IPS-NIHi7 (cell line): ENCODE measurements around the gene TMEM54.
"Not testable (repeated sequence)": the region's sequence is repeated elsewhere in the genome, so short reads cannot be mapped to it uniquely, and the experiment has no call there.

ENCODE experiments used
- DNase-seq: peaks from one replicate; pipeline ENCODE4 v3.0.0; 2012; ENCODE audit warnings: mixed read lengths; ENCODE audit errors: extremely low spot score

TMEM54 gene

DNA sequence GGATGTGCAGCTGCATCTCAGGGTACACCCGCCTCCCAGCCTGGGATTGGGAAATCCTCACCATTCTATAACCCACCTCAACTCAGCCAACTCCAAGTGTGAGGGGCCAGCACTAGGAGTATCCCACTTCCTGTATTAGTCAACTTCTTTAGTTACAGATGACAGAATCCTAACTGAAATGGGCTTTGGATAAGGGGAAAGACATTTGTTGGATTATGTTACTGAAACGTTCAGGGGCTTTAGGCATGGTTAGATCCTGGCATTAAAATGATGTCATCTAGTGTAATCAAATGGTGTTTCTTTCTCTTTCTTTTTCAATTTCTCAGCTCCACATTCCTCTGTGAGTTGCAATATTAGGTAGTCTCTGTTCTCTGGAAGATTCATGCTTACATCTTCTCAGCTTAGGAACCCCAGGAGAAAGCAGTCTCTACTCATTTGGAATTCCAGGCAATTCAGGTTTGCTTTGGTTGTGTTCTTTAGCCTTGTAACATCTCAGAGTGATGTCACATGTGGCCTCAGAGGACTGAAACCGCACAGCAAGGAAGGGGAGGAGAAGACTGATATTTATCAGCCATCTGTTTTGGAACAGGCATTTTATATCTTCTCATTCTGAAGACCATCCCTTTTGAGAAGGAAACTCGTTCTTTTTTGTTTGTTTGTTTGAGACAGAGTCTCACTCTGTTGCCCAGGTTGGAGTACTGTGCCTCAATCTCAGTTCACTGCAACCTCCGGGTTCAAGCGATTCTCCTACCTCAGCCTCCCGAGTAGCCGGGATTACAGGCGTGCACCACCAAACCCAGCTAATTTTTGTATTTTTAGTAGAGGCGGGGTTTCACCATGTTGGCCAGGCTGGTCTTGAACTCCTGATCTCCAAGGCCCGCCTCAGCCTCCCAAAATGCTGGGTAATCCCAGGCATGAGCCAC lies 18.9 kb upstream of the TMEM54 start:
- peak; percentile 5 for DNase-seq

DNA sequence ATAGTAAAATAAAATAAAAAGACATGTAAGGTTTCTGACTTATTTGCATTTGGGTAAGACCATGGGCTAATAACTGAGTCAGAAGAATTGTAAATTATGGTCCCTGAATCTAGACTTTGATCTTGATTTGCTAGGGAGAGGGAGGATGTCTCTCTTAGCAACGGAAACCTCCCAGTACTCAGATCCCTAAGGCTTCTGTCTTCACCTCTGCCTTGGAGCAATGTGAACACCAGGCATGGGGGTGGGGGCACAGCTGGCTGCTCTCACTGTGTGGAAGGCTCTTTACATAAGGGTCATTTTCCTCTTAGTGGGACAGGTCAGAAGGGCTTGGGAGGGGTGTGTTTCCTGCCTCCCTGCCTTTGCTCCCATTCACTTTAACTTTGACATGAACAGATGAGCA lies 17.0 kb upstream of the TMEM54 start:
- DNase-seq = peak; percentile 10

DNA sequence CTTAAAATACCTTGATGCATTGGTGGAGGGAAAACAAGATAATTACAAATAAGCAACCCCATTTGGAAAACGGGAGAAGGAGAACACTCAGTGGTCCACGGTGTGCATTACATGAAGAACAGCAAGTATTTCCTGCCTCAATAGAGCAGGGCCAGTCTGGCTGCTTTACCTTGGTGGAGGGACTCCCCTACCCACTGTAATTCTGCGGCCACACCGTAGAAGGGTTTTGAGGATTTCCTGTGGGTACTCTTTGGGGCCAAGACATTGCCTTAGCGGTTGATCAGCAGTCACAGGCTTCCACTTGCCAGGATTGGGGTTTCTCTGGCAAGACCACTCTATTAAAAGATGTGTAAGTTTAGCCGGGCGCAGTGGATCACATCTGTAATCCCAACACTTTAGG lies 16.3 kb upstream of the TMEM54 start:
- DNase-seq = peak; percentile 7

DNA sequence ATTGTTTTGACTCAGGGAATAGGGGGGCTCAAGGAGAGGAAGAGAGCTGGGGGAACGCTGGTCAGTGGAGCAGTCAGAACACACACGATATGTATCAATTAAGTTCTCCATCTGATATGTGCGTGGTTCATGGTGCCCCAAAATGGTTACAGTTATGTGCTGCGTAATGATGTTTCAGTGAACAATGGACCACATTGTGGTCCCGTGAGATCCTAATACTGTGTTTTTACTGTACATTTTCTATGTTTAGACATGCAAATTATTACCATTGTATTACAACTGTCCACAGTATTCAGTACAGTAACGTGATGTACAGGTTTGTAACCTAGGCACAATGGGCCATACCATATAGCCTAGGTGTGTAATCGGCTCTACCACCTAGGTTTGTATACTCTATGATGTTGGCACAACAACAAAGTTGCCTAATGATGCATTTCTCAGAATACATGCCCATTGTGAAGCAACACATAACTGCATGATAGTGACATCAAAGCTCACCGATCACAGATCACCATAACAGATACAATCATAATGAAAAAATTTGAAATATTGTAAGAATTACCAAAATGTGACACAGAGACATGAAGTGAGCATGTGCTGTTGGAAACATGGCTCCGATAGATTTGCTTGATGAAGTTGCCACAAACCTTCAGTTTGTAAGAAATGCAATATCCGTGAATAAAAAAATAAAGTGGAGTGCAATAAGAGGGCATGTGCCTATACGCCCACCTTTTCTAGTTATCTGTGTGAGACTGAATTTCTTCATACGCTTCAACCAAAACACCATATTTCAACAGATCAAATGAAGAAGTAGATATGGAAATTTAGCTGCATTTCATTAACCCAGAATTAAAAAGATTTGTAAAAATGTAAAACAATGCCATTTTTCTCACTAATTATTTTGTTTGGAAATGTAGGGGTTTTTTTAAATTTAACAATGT lies 14.8 kb upstream of the TMEM54 start:
- no peak for DNase-seq

DNA sequence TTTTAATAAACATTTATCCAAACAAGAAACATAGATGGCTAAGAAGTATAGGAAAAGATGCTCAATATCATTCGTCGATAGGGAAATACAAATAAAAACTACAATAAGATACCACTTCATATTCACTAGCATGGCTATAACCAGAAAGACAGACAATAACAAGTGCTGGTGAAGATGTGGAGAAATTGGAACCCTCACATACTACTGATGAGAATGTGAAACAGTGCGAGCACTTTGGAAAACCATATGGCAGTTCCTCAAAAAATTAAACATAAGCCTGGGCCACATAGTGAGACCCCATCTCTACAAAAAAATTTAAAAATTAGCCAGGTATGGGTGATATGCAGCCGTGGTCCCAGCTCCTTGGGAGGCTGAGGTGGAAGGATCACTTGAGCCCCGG lies 9.1 kb upstream of the TMEM54 start:
- DNase-seq = no peak

DNA sequence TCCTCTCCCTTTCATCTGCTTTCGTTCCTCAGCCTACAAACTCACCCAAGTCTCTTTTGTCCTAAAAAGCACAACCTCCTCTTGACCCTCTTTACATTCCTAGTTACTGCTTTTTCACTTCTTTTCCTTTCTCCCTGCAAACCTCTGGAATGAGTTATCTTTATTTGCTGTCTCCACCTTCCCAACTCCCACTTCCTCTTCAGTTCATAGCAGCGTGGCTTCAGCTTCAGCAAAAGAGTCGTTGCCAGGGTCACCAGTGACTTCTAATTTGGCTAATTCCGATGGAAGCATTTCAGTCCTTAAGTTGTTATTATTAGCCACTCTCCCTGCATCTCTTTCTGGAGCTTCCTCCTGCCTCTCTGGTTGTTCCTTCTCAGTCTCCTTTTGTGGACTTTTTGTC lies 6.2 kb upstream of the TMEM54 start:
- DNase-seq = peak; percentile 19

DNA sequence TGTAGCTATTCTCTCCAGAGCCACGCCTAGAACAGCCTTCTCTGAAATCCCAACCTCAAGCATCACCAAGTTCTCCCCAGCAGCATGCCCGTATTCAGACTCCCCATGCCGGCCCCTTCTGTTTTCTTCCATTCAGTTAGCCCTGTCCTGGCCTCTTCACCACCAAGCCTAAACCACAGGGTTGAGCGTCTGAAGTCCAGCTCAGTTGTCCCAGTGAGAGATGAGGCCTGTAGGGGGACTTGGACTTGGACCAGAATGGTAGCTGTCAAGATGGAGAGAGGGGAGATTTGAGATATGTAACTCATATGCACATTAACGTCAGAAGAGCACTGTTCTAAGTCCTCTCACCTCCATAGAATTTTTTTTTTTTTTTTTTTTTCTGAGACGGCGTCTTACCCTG lies 5.5 kb upstream of the TMEM54 start:
- no peak for DNase-seq

DNA sequence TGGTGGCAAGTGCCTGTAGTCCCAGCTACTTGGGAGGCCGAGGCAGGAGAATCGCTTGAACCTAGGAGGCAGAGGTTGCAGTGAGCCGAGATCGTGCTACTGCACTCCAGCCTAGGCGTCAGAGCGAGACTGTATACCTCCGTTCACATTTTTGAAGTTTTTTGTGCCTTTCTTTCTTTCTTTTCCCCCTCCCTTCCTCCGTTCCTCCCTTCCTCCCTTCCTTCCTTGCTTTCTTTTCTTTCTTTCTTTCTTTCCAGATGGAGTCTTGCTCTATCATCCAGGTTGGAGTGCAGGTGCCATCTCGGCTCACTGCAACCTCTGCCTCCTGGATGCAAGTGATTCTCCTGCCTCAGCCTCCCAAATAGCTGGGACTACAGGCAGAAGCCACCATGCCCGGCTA lies 4.4 kb upstream of the TMEM54 start:
- DNase-seq = not testable (repeated sequence)

DNA sequence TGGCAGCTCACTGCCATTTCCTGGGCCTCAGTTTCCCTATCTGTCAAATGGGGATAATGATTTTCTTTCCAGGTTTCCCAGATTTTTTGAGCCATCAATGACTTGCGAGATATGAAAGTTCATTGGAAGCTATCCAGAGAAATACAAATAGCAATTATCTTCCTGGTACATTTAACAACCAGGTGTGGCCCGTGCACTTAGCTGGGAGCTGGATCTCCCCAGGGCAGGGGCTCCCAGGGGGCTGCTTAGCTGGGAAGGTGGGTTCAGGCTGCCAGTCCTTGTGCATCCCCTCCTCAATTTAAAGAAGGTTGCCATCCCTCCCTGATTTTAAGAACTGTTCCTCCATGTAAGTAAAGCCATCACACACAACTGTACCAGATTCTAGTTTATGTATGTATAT lies 3.6 kb upstream of the TMEM54 start:
- peak; percentile 3 for DNase-seq

DNA sequence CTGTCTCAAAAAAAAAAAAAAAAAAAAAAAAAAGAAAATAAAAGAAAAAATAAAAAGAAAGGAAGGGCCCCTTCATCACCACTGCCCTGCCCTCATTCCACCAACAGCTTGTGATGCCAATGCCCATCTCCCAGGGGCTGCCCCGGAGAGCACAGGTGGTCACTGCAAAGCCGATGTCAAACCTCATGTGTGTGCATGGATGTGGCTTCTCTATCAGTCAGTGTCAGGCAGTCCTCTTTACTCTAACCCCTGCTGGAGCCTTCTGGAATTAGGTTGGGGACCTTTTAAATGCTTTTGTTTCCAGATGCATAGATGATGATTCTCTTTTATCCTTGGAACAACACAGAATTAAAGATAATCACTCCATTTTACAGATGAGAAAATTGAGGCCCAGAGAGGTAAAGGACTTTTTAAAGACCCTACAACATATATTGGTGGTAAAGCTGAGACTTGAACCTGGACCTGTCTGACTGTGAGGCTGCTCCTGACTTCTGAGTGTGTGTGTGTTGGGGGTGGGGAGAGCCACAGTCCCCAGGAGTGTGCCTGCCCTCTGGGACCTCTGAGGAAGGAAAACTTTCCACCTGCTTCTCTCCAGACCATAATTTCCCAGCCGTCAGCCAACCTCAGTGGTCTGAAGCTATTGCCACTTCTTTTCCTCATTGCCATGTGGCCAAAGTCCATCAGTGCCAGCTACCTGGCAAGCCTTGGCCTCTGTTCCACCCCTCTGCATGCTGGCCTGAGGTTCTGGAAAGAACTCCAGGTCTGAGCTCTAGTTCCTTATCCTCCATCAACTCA lies 3.0 kb upstream of the TMEM54 start:
- DNase-seq = peak; percentile 13

DNA sequence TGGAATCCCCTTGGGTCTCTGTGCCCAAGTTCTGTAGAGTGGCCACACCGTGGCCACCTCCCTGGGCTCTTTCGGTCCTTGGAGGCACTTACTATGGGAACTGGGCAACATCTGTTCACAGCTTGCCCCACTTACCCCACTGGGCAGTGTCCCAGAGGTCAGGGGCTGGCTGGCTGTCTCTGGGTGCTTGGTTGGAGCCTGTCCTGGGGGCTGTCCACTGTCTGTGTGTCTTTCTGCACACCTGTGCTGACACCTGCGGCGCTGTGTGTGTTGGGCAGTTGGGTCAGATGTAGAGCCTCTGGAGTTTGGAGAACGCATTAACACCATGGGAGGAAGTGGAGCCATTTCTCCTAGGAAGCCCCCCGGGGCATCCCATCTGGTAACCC lies 1.3 kb upstream of the TMEM54 start:
- peak; percentile 8 for DNase-seq

DNA sequence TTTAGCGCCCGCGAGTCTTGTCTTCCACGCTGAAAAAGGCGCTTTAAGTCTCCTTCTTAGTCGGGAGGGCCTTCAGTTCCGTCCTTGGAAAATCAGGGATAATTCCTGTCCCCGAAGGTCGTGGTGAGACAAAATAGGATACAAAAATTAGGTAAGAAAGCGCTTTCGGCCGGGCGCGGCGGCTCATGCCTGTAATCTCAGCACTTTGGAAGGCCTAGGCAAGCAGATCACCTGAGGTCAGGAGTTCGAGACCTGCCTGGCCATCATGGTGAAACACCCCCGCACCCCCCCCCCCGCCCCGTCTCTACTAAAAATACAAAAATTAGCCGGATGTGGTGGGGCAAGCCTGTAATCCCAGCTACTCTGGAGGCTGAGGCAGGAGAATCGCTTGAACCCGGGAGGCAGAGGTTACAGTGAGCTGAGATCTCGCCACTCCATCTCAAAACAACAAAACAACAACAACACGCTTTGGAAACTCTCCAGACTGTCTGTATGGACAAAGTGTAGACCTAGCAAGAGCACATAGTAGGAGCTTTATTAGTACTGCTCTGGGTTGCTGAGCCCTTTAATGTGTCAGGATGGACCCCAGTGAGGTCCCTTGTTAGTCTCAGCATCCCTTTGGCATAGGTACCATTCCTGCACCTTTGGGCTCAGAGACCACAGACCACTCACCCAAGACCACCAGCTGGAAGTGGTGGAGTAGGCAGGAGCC lies 790 bp upstream of the TMEM54 start:
- peak; percentile 5 for DNase-seq

DNA sequence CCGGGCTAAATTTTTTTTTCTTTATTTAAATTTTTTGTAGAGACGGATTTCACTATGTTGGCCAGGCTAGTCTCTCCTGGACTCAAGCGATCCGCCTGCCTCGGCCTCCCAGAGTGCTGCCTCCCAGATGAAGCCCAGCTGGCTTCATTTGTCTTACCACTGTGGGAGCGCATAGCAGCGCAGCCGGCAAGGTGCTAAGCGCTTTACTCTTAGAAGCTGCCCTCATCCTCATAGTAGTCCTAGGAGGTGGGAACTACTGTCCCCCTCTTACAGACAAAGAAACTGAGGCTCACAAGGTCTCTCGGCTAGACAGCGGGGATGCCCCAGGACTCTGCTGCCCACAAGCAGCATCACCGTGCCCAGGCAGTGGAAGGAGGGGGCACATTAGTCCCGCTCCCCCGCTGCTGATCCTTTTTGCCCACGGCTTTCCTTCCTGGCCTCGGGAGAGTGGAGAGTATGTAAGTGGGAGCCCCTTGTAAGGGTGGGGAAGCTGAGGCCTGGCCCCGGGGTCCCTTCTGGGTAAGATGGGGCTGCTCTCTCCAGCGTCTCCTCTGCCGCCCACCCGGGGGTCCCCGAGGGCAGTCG lies 726 bp downstream of the TMEM54 start:
- peak; percentile 18 for DNase-seq

DNA sequence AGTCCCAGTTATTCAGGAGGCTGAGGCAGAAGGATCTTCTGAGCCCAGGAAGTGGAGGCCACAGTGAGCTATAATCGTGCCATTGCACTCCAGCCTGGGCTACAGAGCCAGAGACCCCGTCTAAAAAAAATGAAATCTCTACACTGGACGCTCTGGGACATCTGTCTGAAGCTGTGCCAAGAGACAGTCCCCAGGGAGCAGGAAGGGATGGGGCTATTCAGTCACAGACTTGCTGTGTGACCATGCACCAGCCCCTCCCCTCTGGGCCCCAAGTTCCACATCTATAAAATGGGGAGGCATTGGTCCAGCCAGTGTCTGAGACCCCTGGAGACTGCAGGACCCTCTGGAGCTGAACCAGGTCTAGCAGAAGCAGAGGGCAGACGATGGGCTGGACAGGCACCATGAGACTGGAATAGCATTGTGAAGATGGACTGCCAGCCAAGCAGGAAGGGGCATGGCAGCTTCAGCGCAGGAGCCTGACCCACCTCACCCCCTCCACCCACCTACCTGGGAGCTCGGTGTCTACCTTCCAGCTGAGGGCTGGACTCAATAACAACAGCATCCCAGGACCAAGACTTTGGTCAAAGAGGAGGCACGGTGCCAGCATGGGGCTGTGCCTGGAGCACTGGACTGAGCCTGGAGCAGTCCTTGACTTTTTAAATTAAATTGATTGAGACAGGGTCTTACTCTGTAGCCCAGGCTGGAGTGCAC lies 1.4 kb downstream of the TMEM54 start:
- peak; percentile 9 for DNase-seq

DNA sequence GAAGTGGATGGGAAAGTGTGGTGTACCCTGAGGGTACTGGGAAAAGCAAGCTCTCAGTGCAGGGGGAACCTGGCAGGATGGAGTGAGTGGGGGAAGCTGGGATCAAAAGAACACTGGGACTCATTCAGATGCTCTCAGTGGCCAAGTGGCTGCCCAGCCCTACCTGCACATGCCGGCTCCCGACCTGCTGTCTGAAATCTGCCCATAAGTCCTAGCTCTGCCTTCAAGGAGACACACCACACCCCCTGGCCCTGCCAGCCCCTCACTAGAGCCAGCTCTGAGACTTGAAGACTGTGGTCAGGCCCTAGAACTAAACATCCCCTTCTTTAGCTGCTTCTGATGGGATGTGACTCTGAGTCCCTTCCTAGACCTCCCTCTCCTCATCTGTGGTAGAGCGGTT lies 2.2 kb downstream of the TMEM54 start:
- peak; percentile 1 for DNase-seq

DNA sequence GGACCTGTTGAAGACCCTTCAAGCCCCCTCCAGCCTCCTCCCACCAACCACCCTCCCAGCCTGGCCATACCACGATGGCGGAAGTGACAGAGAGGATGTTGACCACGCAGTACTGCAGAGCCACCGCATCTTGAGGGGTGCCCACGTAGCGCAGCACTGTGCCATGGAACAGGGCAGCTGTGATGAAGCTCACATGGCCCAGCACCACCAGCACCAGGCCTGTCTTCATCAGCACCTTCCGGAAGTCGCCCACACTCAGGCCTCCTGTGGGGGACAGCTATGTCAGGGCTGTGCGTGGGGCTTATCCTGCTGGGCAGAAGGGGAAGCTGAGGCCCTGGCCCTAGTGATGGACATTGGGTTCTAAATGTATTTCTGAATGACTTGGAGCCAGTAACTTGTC lies 3.1 kb downstream of the TMEM54 start:
- DNase-seq = no peak

DNA sequence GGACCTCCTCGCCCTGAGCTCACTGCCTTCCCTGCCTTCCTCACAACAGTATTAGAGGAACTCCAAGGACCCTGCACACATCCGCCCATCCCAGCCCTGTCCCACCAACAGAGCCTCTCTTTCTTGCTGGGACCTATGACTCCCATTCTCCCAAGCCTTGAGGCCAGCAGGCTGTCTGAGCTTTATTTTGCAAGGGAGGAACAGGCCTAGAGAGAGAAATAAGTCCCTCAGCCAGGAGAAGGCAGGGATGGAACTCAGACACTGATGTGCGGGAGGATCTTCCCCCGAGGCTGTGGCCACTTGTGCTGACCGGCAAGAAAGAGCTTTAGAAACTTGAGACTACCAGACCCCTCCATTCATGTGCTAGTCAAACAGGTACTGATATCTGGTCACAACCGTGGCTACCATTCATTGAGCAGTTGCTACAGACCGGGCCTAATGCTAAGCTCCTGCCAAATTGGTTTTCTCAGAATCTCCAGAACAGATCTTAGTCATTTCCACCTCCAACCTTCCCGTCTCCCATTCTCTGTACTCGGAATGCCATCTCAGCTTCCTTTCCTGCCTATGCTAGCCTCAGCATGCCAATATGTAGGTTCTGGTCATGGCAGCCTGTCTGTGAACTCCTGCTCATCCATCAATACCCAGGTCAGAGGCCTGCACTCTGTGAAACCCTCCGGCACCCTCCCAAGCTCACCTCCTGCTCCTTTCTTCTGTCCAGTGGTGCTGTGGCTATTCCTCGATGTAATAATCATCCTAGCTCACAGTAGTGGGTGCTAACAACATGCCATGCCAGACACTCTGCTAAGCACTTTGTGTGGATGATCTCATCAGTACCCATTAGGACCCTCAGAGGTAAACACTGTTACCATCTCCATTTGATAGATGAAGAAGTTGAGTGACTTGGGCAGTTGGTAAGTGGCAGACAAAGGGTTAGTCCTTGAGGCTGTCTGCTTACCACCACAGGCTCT lies 3.8 kb downstream of the TMEM54 start:
- peak; percentile 3 for DNase-seq

DNA sequence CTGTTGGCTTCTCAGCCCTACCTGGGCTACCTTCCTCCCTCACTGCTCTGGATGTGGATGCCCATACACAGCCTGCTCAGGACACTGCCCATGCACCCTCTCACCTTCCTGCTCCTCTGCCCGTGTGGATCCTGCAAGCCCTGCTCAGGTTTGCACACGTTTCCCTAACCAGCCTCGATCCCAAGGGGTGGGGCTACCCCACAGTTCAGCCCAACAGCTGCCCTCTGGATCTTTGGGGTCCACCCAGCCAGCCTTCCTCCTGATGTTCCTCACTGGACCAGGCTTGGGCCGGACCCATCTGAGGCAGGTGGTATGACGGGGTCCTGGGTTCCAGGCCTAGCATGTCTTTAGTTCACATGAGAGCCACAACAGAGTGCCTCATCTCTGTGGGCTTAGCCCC lies 4.7 kb downstream of the TMEM54 start:
- peak; percentile 3 for DNase-seq
